ENCODE results near the gene NRK. TPM values are rescaled to one million over a fixed set of nuclear protein-coding genes. Genes with fewer than 3 reads are reported as not detected.

The NRK gene
- total RNA-seq, 1 experiment from 2014 or later = 0.05 TPM

DNA sequence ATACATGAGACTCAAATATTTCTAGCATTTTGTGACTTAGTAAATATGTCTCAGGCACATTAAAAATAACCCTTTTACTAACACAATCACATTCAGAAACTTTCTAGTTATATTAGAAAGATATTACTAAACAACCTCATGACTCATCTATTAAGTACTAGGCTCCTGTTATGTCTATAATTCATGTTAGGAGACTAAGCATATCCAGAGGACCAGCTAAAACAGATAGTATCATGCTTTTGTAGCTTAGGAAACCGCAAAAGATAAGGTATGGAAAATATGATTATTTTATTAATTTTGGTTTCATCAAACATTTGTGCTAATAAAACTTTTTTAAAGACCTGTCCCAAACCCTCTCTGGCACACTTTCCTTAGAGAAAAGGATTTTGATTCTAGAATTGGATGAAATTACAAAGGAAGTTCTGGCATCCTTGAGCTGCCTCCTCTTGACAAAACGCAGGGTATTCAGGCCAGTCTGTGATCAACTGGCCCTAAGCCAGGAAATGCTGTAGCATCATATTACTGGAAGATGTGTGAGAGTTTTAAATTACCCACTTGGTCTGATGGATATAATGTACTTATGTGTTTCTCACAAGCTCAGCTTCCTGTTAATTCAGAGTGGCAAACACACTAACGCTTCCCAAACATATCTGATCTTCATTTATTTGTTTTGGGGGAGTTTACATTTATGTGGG, 60.4 kb downstream of the NRK start:
- no peak for TF ChIP-seq ZNF274 (IDR thresholded peaks at IDR 0.05; ENCODE audit: low read depth, low read length)
- TF ChIP-seq, protein P1, sequence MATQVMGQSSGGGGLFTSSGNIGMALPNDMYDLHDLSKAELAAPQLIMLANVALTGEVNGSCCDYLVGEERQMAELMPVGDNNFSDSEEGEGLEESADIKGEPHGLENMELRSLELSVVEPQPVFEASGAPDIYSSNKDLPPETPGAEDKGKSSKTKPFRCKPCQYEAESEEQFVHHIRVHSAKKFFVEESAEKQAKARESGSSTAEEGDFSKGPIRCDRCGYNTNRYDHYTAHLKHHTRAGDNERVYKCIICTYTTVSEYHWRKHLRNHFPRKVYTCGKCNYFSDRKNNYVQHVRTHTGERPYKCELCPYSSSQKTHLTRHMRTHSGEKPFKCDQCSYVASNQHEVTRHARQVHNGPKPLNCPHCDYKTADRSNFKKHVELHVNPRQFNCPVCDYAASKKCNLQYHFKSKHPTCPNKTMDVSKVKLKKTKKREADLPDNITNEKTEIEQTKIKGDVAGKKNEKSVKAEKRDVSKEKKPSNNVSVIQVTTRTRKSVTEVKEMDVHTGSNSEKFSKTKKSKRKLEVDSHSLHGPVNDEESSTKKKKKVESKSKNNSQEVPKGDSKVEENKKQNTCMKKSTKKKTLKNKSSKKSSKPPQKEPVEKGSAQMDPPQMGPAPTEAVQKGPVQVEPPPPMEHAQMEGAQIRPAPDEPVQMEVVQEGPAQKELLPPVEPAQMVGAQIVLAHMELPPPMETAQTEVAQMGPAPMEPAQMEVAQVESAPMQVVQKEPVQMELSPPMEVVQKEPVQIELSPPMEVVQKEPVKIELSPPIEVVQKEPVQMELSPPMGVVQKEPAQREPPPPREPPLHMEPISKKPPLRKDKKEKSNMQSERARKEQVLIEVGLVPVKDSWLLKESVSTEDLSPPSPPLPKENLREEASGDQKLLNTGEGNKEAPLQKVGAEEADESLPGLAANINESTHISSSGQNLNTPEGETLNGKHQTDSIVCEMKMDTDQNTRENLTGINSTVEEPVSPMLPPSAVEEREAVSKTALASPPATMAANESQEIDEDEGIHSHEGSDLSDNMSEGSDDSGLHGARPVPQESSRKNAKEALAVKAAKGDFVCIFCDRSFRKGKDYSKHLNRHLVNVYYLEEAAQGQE (IDR thresholded peaks at IDR 0.05; ENCODE audit: low read depth) = no peak
- no peak for TF ChIP-seq EZH2phosphoT487 (IDR thresholded peaks at IDR 0.05; ENCODE audit: borderline replicate concordance)
- TF ChIP-seq, protein P2, sequence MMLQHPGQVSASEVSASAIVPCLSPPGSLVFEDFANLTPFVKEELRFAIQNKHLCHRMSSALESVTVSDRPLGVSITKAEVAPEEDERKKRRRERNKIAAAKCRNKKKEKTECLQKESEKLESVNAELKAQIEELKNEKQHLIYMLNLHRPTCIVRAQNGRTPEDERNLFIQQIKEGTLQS (IDR thresholded peaks at IDR 0.05) = no peak
- TF ChIP-seq, protein P3, sequence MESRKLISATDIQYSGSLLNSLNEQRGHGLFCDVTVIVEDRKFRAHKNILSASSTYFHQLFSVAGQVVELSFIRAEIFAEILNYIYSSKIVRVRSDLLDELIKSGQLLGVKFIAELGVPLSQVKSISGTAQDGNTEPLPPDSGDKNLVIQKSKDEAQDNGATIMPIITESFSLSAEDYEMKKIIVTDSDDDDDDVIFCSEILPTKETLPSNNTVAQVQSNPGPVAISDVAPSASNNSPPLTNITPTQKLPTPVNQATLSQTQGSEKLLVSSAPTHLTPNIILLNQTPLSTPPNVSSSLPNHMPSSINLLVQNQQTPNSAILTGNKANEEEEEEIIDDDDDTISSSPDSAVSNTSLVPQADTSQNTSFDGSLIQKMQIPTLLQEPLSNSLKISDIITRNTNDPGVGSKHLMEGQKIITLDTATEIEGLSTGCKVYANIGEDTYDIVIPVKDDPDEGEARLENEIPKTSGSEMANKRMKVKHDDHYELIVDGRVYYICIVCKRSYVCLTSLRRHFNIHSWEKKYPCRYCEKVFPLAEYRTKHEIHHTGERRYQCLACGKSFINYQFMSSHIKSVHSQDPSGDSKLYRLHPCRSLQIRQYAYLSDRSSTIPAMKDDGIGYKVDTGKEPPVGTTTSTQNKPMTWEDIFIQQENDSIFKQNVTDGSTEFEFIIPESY (IDR thresholded peaks at IDR 0.05; ENCODE audit: extremely low read depth, insufficient replicate concordance, low read length) = no peak
- TF ChIP-seq ELF1 (IDR thresholded peaks at IDR 0.05; ENCODE audit: borderline replicate concordance, low read depth) = no peak
- no peak for TF ChIP-seq YY1 (IDR thresholded peaks at IDR 0.05; ENCODE audit: extremely low read depth, insufficient replicate concordance, low read depth, low read length)
- no peak for TF ChIP-seq RAD21 (IDR thresholded peaks at IDR 0.05; ENCODE audit: low read depth)
- no peak for TF ChIP-seq POLR2AphosphoS5 (IDR thresholded peaks at IDR 0.05; ENCODE audit: low read depth, low read length)
- TF ChIP-seq SIN3A (IDR thresholded peaks at IDR 0.05; ENCODE audit: low read depth) = no peak
- TF ChIP-seq ZFX (IDR thresholded peaks at IDR 0.05) = no peak
- TF ChIP-seq, protein P4, sequence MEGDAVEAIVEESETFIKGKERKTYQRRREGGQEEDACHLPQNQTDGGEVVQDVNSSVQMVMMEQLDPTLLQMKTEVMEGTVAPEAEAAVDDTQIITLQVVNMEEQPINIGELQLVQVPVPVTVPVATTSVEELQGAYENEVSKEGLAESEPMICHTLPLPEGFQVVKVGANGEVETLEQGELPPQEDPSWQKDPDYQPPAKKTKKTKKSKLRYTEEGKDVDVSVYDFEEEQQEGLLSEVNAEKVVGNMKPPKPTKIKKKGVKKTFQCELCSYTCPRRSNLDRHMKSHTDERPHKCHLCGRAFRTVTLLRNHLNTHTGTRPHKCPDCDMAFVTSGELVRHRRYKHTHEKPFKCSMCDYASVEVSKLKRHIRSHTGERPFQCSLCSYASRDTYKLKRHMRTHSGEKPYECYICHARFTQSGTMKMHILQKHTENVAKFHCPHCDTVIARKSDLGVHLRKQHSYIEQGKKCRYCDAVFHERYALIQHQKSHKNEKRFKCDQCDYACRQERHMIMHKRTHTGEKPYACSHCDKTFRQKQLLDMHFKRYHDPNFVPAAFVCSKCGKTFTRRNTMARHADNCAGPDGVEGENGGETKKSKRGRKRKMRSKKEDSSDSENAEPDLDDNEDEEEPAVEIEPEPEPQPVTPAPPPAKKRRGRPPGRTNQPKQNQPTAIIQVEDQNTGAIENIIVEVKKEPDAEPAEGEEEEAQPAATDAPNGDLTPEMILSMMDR (IDR thresholded peaks at IDR 0.05 in 2 of 3, conservative IDR thresholded peaks at IDR 0.05 in 1 of 3; ENCODE audit: borderline replicate concordance in 1 of 3, insufficient read depth in 1 of 3, low read depth in 2 of 3, low read length in 2 of 3) = no peak
- TF ChIP-seq EGR1 (IDR thresholded peaks at IDR 0.05; ENCODE audit: low read depth) = no peak
- TF ChIP-seq FOSL1 (IDR thresholded peaks at IDR 0.05; ENCODE audit: low read depth) = no peak
- no peak for TF ChIP-seq EZH2 (IDR thresholded peaks at IDR 0.05)
- no peaks in the 10 kb centered on the region for H3K9me3 ChIP-seq (ENCODE audit: control insufficient read depth in 1 of 2, insufficient read depth in 1 of 2, low read depth in 1 of 2, low read length in 2 of 2)
- no peak overlapping the region for H3K27ac ChIP-seq (ENCODE audit: low read depth, low read length)
- no peaks in the 10 kb centered on the region for H3K79me2 ChIP-seq (ENCODE audit: insufficient read depth, low read length)
- ChIA-PET CTCF (no interaction called here), POLR2A (no interaction called here), RAD21 (ENCODE audit: low non-redundant PET in 1 of 2, low total read pairs in 2 of 2, uncharacterized antibody in 2 of 2, unreplicated experiment in 2 of 2) (no interaction called here)
- ATAC-seq (no peak), DNase-seq (ENCODE audit: low read depth, low spot score) (no peak)
- no peaks in the 10 kb centered on the region for H3K36me3 ChIP-seq (ENCODE audit: control insufficient read depth in 1 of 2, insufficient read depth in 2 of 2, low read length in 2 of 2)
- no peak overlapping the region for H3K4me2 ChIP-seq (ENCODE audit: low read length)
- no peak overlapping the region for H3K9ac ChIP-seq (ENCODE audit: low read length)
- no peaks in the 10 kb centered on the region for H3K27me3 ChIP-seq (ENCODE audit: insufficient read depth, low read length)
- intact Hi-C loops (cut with micrococcal nuclease) = no loop called here
- no TSS peak for BruUV-seq (replicated peaks)
- no peaks in the 10 kb centered on the region for H3K4me1 ChIP-seq (ENCODE audit: control insufficient read depth in 1 of 2, insufficient read depth in 2 of 2, low read length in 2 of 2)
- H3K4me3 ChIP-seq (replicated peaks in 1 of 2; ENCODE audit: low read depth in 1 of 2, low read length in 2 of 2) = no peak overlapping the region
- H4K20me1 ChIP-seq (ENCODE audit: insufficient read depth) = no peaks in the 10 kb centered on the region
- no peak overlapping the region for H2AFZ ChIP-seq (ENCODE audit: low read depth, low read length, poor library complexity, severe bottlenecking)
- H3K9me2 ChIP-seq (ENCODE audit: insufficient read depth) = no peaks in the 10 kb centered on the region
